Calu3 (cell line): ENCODE measurements around the gene SLC26A11. TPM values are rescaled to one million over a fixed set of nuclear protein-coding genes. Genes with fewer than 3 reads are reported as not detected.

Source experiments
- BruUV-seq: library from RNA; stranded (reverse); fragments of 400-500 nt; replicated peaks from 2 replicates; lab custom pipeline; 2021; lab: Mats Ljungman, UMichigan
- CTCF ChIA-PET: fragments of 300-600 bp; sonication (Branson Sonifier 250); formaldehyde crosslinking; loops from one replicate; lab custom pipeline; 2022; ENCODE audit warnings: antibody characterized with exemption; lab: Charles Lee
- DNase-seq: peaks from one replicate; pipeline ENCODE4 v3.0.0; 2022
- H3K27ac Mint-ChIP-seq: one replicate; pipeline ENCODE4 v1.8.0; 2022; ENCODE audit warnings: mixed read lengths; ENCODE audit not compliant: unreplicated experiment
- H3K27me3 Mint-ChIP-seq: one replicate; pipeline ENCODE4 v1.8.0; 2022; ENCODE audit warnings: mixed read lengths; ENCODE audit not compliant: unreplicated experiment
- H3K36me3 Mint-ChIP-seq: one replicate; pipeline ENCODE4 v1.8.0; 2022; ENCODE audit warnings: mild to moderate bottlenecking, moderate library complexity, mixed read lengths; ENCODE audit not compliant: insufficient read depth, unreplicated experiment
- H3K4me1 Mint-ChIP-seq: one replicate; pipeline ENCODE4 v1.8.0; 2022; ENCODE audit warnings: mild to moderate bottlenecking, low read depth, mixed read lengths; ENCODE audit not compliant: unreplicated experiment
- H3K4me3 Mint-ChIP-seq: one replicate; pipeline ENCODE4 v1.8.0; 2022; ENCODE audit warnings: mild to moderate bottlenecking, low read depth, moderate library complexity, mixed read lengths; ENCODE audit not compliant: unreplicated experiment
- H3K9me3 Mint-ChIP-seq: one replicate; pipeline ENCODE4 v1.8.0; 2022; ENCODE audit warnings: low read depth, mixed read lengths; ENCODE audit not compliant: unreplicated experiment
- CTCF ChIP-seq: fragments of 200-600 bp; IDR thresholded peaks from one replicate; pipeline ENCODE4 v1.8.0; 2022; ENCODE audit warnings: antibody characterized with exemption; ENCODE audit not compliant: unreplicated experiment
- intact Hi-C: fragments of 100-400 bp; cut with micrococcal nuclease; formaldehyde crosslinking; loops from one replicate; pipeline ENCODE4 v1.10.0; 2022; ENCODE audit not compliant: unreplicated experiment
- total RNA-seq: library from RNA; stranded (reverse); gene quantifications from 2 replicates; pipeline ENCODE4 v1.2.3, GENCODE V29; 2022

Gene SLC26A11
- total RNA-seq, 1 experiment from 2014 or later = 7.2 TPM

GRCh38 chr17:80221351-80222105, 1.3 kb downstream of the SLC26A11 start:
- TSS peak; percentile 28 for BruUV-seq
- intact Hi-C loops = no loop called here
- peaks cover 19% of the 10 kb centered on the region for H3K4me1 Mint-ChIP-seq
- H3K4me3 Mint-ChIP-seq = peak overlapping the region; percentile 92
- DNase-seq = no peak
- no peak overlapping the region for H3K27ac Mint-ChIP-seq
- peaks cover 17% of the 10 kb centered on the region for H3K36me3 Mint-ChIP-seq
- TF ChIP-seq CTCF = no peak
- H3K9me3 Mint-ChIP-seq = no peaks in the 10 kb centered on the region
- CTCF ChIA-PET = no interaction called here
- H3K27me3 Mint-ChIP-seq = peaks cover 14% of the 10 kb centered on the region

GRCh38 chr17:80222376-80223141, 2.3 kb downstream of the SLC26A11 start:
- no peak for DNase-seq
- Mint-ChIP-seq H3K27ac (no peak overlapping the region), H3K36me3 (peaks cover 17% of the 10 kb centered on the region), H3K4me3 (no peak overlapping the region), H3K9me3 (no peaks in the 10 kb centered on the region), H3K27me3 (peaks cover 14% of the 10 kb centered on the region), H3K4me1 (peaks cover 19% of the 10 kb centered on the region)
- CTCF ChIA-PET = interaction anchor here (0.6 kb wide), 1 partner anchor 567 kb away, joined by 7 read pairs; no protein-coding TSS in a partner anchor
- intact Hi-C loops = no loop called here
- TF ChIP-seq CTCF = no peak
- BruUV-seq = no TSS peak

DNA sequence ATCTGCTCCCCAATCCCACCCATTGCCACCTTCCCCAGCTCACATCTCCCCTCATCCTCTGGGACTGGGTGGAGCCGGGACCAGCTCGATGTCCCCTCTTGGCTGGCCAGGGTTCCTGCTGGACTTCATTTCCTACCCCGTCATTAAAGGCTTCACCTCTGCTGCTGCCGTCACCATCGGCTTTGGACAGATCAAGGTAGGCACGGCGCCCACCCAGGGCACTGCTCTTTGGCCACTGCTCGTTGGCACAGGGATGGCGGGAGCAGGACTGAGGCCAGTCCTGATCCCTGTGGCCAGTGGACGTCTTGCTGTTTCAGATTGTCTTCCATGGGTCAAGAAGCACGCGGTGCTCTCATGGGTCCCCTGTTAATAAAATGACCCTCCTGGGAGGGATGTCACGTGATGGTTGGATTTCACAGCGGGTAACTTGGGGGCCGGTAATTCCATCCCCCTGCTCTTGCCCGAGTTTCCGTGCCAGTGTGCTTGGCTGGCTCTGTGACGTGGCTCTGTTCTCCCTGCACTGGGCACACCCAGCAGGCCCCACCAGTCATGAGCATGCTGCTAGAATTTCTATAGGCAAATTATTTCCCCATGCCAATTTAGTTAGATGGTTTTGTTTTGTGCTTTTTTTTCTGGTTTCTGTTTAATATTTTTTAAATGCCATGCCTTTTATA, 3.1 kb downstream of the SLC26A11 start:
- Mint-ChIP-seq H3K4me3 (no peak overlapping the region), H3K27me3 (peaks cover 14% of the 10 kb centered on the region), H3K36me3 (peaks cover 17% of the 10 kb centered on the region), H3K27ac (no peak overlapping the region), H3K9me3 (no peaks in the 10 kb centered on the region), H3K4me1 (peaks cover 19% of the 10 kb centered on the region)
- intact Hi-C loops = no loop called here
- CTCF ChIA-PET = no interaction called here
- no TSS peak for BruUV-seq
- no peak for TF ChIP-seq CTCF
- no peak for DNase-seq

- peaks cover 11% of the 10 kb centered on the region for H3K36me3 Mint-ChIP-seq
Measured at GRCh38 chr17:80223838-80224497, 3.7 kb downstream of the SLC26A11 start.

More at GRCh38 chr17:80223838-80224497, 3.7 kb downstream of the SLC26A11 start:
- TF ChIP-seq CTCF = no peak
- intact Hi-C loops = no loop called here
- no TSS peak for BruUV-seq
- Mint-ChIP-seq H3K27ac (no peak overlapping the region), H3K4me1 (peaks cover 14% of the 10 kb centered on the region), H3K4me3 (no peak overlapping the region), H3K9me3 (no peaks in the 10 kb centered on the region), H3K27me3 (peaks cover 14% of the 10 kb centered on the region)
- CTCF ChIA-PET = no interaction called here
- no peak for DNase-seq
